SU-DHL-6 (cell line): Measurements from ENCODE around the gene UBE2D3.

Experiments used
- H2AFZ ChIP-seq: fragments of 200-600 bp; sonication (generic); 2 replicates; pipeline ENCODE4 v1.6.1; 2014; ENCODE audit warnings: low read depth, mild to moderate bottlenecking, moderate library complexity, mixed read lengths, antibody characterized with exemption, low read length; ENCODE audit not compliant: severe bottlenecking
- H3F3A ChIP-seq: fragments of 200-600 bp; shearing (Covaris generic); 2 replicates; pipeline ENCODE4 v1.6.0; 2016; ENCODE audit warnings: antibody characterized with exemption, mild to moderate bottlenecking; ENCODE audit not compliant: insufficient read depth
- H3K27ac ChIP-seq: fragments of 200-600 bp; sonication (generic); 2 replicates; pipeline ENCODE4 v1.5.1; 2016; ENCODE audit warnings: low read depth, mild to moderate bottlenecking, low read length, moderate library complexity, mixed read lengths
- H3K27me3 ChIP-seq: fragments of 200-600 bp; sonication (generic), shearing (Covaris generic); 2 replicates; pipeline ENCODE4 v1.6.0; 2014; ENCODE audit warnings: mild to moderate bottlenecking, low read length
- H3K36me3 ChIP-seq: fragments of 200-600 bp; sonication (generic); 2 replicates; pipeline ENCODE4 v1.6.1; 2014; ENCODE audit warnings: mild to moderate bottlenecking, low read length, mixed read lengths
- H3K4me2 ChIP-seq: fragments of 300-600, 200-600 bp; shearing (Covaris generic), sonication (generic); 2 replicates; pipeline ENCODE4 v1.6.0; 2014; ENCODE audit warnings: low read length, low read depth, mild to moderate bottlenecking; ENCODE audit not compliant: poor library complexity, severe bottlenecking
- H3K4me3 ChIP-seq: fragments of 200-600 bp; sonication (generic); 2 replicates; pipeline ENCODE4 v1.5.1; 2014; ENCODE audit warnings: antibody characterized with exemption, low read length, mild to moderate bottlenecking, mixed read lengths; ENCODE audit not compliant: insufficient read depth, poor library complexity, severe bottlenecking
- H3K79me2 ChIP-seq: fragments of 200-600 bp; sonication (generic); 2 replicates; pipeline ENCODE4 v1.6.1; 2014; ENCODE audit warnings: mild to moderate bottlenecking, low read length, moderate library complexity; ENCODE audit not compliant: insufficient read depth
- H3K9ac ChIP-seq: fragments of 200-600 bp; sonication (generic); 2 replicates; pipeline ENCODE4 v1.7.0; 2014; ENCODE audit warnings: mild to moderate bottlenecking, low read length
- H3K9me2 ChIP-seq: fragments of 200-600 bp; sonication (generic); replicated peaks from 2 replicates; pipeline ENCODE4 v1.6.1; 2014; ENCODE audit warnings: low read length; ENCODE audit not compliant: insufficient read depth
- H3K9me3 ChIP-seq: fragments of 200-600 bp; sonication (generic); 2 replicates; pipeline ENCODE4 v1.6.1; 2014; ENCODE audit warnings: low read length, mixed read lengths; ENCODE audit not compliant: insufficient read depth
- H4K20me1 ChIP-seq: fragments of 200-600 bp; sonication (generic); 2 replicates; pipeline ENCODE4 v1.6.1; 2014; ENCODE audit warnings: low read depth, mild to moderate bottlenecking, antibody characterized with exemption, low read length, moderate library complexity, mixed read lengths
- CTCF ChIP-seq: fragments of 200-600 bp; sonication (generic); IDR thresholded peaks from one replicate; pipeline ENCODE4 v1.5.1; 2017; ENCODE audit warnings: antibody characterized with exemption, mild to moderate bottlenecking, low read length, moderate library complexity; ENCODE audit not compliant: insufficient read depth, poor library complexity, severe bottlenecking
- EZH2phosphoT487 ChIP-seq: fragments of 200-600 bp; sonication (generic), shearing (Covaris generic); conservative IDR thresholded peaks from 2 replicates; pipeline ENCODE4 v1.6.1; 2018; ENCODE audit warnings: mild to moderate bottlenecking, antibody characterized with exemption, low read length, moderate library complexity, mixed read lengths

The UBE2D3 gene

GRCh38 chr4:102862747-102863146 is 35.4 kb upstream of the UBE2D3 start:
- TF ChIP-seq EZH2phosphoT487 (no peak), CTCF (no peak)
- H3K4me2 ChIP-seq = no peak overlapping the region
- no peaks in the 10 kb centered on the region for H3K36me3 ChIP-seq
- no peaks in the 10 kb centered on the region for H3K9me3 ChIP-seq
- no peaks in the 10 kb centered on the region for H3K9me2 ChIP-seq
- peaks cover 25% of the 10 kb centered on the region for H3K79me2 ChIP-seq
- H3K4me3 ChIP-seq = no peak overlapping the region
- no peak overlapping the region for H2AFZ ChIP-seq
- no peaks in the 10 kb centered on the region for H4K20me1 ChIP-seq
- no peaks in the 10 kb centered on the region for H3K27me3 ChIP-seq
- 0 out of 2 replicates have a peak, but pooled peaks cover 3% of the 10 kb centered on the region for H3F3A ChIP-seq
- H3K27ac ChIP-seq = no peak overlapping the region
- H3K9ac ChIP-seq = no peak overlapping the region

GRCh38 chr4:102862016-102862415 is 34.7 kb upstream of the UBE2D3 start:
- no peak overlapping the region for H3K27ac ChIP-seq
- H3K79me2 ChIP-seq = peaks cover 17% of the 10 kb centered on the region
- H3F3A ChIP-seq = 0 out of 2 replicates have a peak, but pooled peaks cover 3% of the 10 kb centered on the region
- H3K27me3 ChIP-seq = no peaks in the 10 kb centered on the region
- H3K36me3 ChIP-seq = no peaks in the 10 kb centered on the region
- no peak overlapping the region for H3K4me2 ChIP-seq
- no peak overlapping the region for H3K9ac ChIP-seq
- no peak overlapping the region for H2AFZ ChIP-seq
- H3K4me3 ChIP-seq = no peak overlapping the region
- H3K9me3 ChIP-seq = no peaks in the 10 kb centered on the region
- H4K20me1 ChIP-seq = no peaks in the 10 kb centered on the region
- H3K9me2 ChIP-seq = no peaks in the 10 kb centered on the region
- no peak for TF ChIP-seq EZH2phosphoT487
- TF ChIP-seq CTCF = no peak

GRCh38 chr4:102860611-102861324 is 33.4 kb upstream of the UBE2D3 start:
- Histone ChIP-seq H3K27ac (no peak overlapping the region), H2AFZ (no peak overlapping the region), H3K79me2 (peaks cover 5% of the 10 kb centered on the region), H3F3A (no peaks in the 10 kb centered on the region), H3K9ac (no peak overlapping the region), H3K4me2 (no peak overlapping the region), H4K20me1 (no peaks in the 10 kb centered on the region), H3K9me3 (no peaks in the 10 kb centered on the region), H3K9me2 (no peaks in the 10 kb centered on the region), H3K27me3 (no peaks in the 10 kb centered on the region), H3K4me3 (no peak overlapping the region), H3K36me3 (no peaks in the 10 kb centered on the region)
- TF ChIP-seq EZH2phosphoT487 (no peak), CTCF (no peak)
